Measurements from ENCODE around the gene KCNH4. TPM values are rescaled to one million over a fixed set of nuclear protein-coding genes. Genes with fewer than 3 reads are reported as not detected.

KCNH4 gene
- total RNA-seq, 2 experiments from 2014 or later = 0.24 to 0.35 TPM

DNA sequence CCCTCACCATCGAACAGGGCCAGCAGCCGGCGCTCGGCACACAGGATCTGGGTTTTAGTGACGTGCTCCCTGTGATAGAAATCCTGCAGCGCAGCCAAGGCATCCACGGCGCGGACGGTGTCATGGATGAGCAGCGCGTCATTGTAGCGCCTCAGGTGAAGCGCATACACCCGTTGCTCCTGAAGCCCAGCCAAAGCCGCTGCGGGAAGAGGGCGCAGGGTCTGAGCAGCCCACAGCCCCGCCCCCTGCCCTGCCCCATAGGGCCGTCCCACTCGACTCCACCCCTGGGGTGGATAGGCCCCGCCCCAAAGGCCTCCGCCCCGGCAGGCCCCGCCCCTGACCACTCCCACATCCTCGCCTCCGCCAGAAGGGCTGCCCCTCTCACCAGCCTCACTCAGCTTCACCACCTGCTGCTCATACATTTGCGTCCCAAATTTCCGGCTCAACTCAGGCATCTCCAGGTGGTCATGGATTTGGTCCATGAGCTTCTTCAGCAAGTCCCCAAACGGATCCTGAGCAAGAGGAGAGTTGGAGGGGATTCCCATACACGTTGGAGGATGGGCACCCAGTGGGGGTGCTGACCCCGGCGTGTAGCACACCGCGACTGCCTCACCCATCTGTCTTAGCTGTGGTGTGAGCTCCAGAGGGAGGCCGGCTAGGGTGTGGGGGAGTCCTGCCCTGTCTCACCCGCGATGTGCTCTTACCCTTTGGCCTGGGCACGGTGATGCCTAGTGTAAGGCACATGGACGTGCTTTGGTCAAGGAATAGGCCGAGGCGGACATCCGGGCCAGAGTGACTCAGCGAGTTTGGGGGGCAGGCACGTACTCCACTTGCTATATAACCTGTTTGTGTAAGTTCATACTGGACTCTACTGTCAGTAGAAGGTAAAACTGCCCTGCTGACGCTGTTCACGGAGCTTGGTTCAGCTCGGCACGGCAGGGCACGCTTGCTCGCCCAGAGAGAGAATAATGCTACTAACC lies 73.1 kb downstream of the KCNH4 start:
- H3K36me3 Mint-ChIP-seq (ENCODE audit: low read depth) = peaks cover 4% of the 10 kb centered on the region

GRCh38 chr17:42107124-42107523 lies 73.8 kb downstream of the KCNH4 start:
- Mint-ChIP-seq H3K27ac (no peak overlapping the region), H3K27me3 (ENCODE audit: low read depth) (no peaks in the 10 kb centered on the region)

More for the DNA sequence above, 73.1 kb downstream of the KCNH4 start:
- intact Hi-C loops (cut with micrococcal nuclease) = no loop called here
- CTCF ChIA-PET = interaction anchor here (0.6 to 6.3 kb wide), 10 partner anchors 12 to 415 kb away, joined by 3 to 34 read pairs (median 4); partner anchors contain the start of genes CAVIN1, DNAJC7 and KAT2A
- DNase-seq = peak; percentile 95
- Mint-ChIP-seq H3K4me3 (peak overlapping the region; percentile 66), H3K4me1 (ENCODE audit: low read depth) (peaks cover 34% of the 10 kb centered on the region), H3K9me3 (no peaks in the 10 kb centered on the region), H3K27me3 (ENCODE audit: low read depth) (no peaks in the 10 kb centered on the region), H3K27ac (no peak overlapping the region)

More at GRCh38 chr17:42107124-42107523, 73.8 kb downstream of the KCNH4 start:
- Mint-ChIP-seq H3K9me3 (no peaks in the 10 kb centered on the region), H3K36me3 (ENCODE audit: low read depth) (peaks cover 3% of the 10 kb centered on the region), H3K4me3 (peak overlapping the region; percentile 66), H3K4me1 (ENCODE audit: low read depth) (peaks cover 29% of the 10 kb centered on the region)
- CTCF ChIA-PET = interaction anchor here (0.6 to 6.3 kb wide), 7 partner anchors 13 to 416 kb away, joined by 3 to 34 read pairs (median 4); partner anchors contain the start of genes DNAJC7, KAT2A and NKIRAS2
- intact Hi-C loops (cut with micrococcal nuclease) = no loop called here
- no peak for DNase-seq

Other genes with a start within 250 kb of the KCNH4 start
- gene CNP, start 214.3 kb downstream of the KCNH4 start, total RNA-seq = 10 to 100 TPM; 58.4 to 59.1 TPM
- 10 to 100 TPM; 74.5 to 76.3 TPM for gene DNAJC7, start 163.7 kb downstream of the KCNH4 start, total RNA-seq
- 10 to 100 TPM; 12.4 to 13.2 TPM for gene NKIRAS2, start 161.1 kb downstream of the KCNH4 start, total RNA-seq
- under 1 TPM; 0.20 to 0.31 TPM for gene C17orf113, start 130.5 kb downstream of the KCNH4 start, total RNA-seq
- under 1 TPM; 0.36 to 0.77 TPM for gene ZNF385C, start 82.7 kb downstream of the KCNH4 start, total RNA-seq
- 10 to 100 TPM; 44.4 to 46.3 TPM for gene DHX58, start 68.4 kb downstream of the KCNH4 start, total RNA-seq
- gene KAT2A, start 59.8 kb downstream of the KCNH4 start, total RNA-seq = 10 to 100 TPM; 57.3 to 59.0 TPM
- not detected for gene HSPB9, start 58.3 kb downstream of the KCNH4 start, total RNA-seq
- 10 to 100 TPM; 32.5 to 36.6 TPM for gene RAB5C, start 26.2 kb downstream of the KCNH4 start, total RNA-seq
- not detected for gene HCRT, start 4.3 kb upstream of the KCNH4 start, total RNA-seq
- gene GHDC, start 13.4 kb upstream of the KCNH4 start, total RNA-seq = 1 to 10 TPM; 9.0 to 9.7 TPM
- 100 to 1,000 TPM; 185 to 192 TPM for gene STAT5B, start 95.2 kb upstream of the KCNH4 start, total RNA-seq
- gene STAT5A, start 107.4 kb upstream of the KCNH4 start, total RNA-seq = 100 to 1,000 TPM; 165 to 174 TPM
- 100 to 1,000 TPM; 404 to 408 TPM for gene STAT3, start 207.3 kb upstream of the KCNH4 start, total RNA-seq
- gene CAVIN1, start 242.1 kb upstream of the KCNH4 start, total RNA-seq = under 1 TPM; 0.64 to 0.67 TPM

Data from activated naive CD4-positive, alpha-beta T cell treated with anti-CD3 and anti-CD28 coated beads for 36 hours (primary cell).